Activated CD8-positive, alpha-beta memory T cell treated with anti-CD3 and anti-CD28 coated beads, Interleukin-2, amount 50 U/mL, for 1 hour (primary cell): ENCODE results near the gene ATXN7L1.

Experiments
- DNase-seq: peaks from one replicate; pipeline ENCODE4 v3.0.0-alpha.2; 2020; ENCODE audit errors: extremely low read depth

Gene ATXN7L1

GRCh38 chr7:105778956-105779355 is 97.4 kb downstream of the ATXN7L1 start:
- DNase-seq, result no peak

DNA sequence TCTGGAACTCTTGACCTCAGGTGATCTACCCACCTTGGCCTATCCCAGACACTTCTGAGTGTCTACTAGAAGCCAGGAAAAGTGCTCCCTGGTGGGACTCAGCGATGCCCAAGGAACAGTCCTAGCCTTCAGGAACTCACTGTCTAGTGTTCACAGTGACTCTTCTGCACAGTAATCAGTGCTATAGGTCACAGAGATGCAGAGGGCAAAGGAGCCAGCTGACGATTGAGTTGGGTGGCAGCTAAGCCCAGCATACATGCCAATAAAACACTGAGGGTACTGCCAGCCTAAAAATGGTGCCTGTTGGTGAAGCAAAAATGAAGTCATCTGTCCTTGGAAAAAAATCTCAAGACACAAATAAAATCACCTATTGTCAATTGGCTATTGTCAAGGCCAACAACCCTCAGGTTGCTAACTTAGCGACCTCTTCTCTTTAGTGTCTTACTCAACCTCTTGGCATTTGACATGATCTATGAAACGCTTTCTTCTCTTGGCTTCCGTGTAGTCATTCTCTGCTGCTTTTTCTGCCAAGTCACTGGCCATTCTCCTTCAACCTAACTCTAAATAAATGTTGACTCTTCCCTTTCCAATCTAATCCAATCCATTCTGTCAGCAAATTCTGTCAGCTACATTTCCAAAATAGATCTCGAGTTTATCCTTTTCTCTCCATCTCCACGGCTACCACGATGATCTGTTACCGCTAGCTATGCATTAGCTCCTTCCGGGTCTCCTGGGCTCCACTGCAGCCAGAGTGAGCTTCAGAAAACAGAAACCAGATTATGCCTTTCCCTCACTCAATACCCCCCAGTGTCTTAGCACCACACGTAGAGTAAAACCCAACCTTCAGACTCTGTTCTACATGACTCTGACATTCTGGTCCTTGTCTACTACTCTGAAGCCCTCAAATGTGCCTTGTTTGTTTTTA is 99.2 kb downstream of the ATXN7L1 start:
- DNase-seq, result no peak

DNA sequence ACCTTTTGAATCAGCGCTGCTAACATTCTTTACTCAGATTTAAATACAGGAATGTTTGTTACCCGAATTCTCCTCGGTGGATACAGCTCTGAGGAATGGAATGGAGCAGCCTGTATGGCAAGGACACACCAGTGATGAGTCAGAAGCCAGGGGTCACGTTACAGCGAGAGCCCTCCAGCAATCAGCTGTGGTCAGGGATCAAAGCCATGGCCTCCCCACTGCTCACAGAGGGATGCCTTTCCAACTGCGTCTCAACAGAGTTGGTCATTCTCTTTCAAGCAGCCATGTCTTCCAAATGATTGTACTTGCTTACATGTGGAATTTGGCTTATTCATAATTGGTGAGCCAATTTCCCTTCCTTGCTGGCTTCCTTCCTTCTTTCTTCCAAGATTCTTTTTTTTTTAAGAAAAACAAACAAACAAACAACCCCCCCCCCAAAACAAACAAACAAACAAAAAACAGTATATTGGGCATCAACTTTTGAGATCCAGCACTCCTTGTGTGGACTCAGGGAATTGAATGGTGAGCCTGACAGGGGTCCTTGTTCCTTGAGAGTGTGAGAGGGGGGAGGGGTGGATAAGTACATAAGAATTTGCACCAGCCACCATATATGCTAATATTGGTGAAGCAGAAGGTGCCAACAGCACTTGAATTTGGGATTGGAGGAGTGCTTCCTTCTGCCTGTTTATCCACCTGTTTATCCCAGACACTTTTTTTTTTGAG is 100.2 kb downstream of the ATXN7L1 start:
- DNase-seq, result no peak

DNA sequence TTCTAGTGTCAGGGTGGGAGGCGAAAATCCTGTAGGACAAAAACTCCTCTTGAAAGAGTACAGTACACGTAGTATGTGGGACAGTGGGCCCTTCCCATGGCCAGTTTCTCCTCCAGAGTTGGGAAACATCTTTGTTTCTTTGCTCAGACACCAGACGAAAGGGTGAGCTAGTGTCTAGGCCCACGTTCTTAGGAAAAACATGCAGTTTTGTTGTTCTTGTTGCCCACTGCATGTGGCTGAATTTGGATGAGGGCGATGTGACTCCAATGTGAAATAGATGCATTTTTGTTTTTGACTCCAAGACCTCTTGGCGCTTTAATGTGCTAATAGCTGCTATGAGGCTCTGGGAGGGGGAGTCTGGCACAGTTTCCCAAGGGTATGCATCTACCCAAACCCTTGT is 100.8 kb downstream of the ATXN7L1 start:
- no peak for DNase-seq

DNA sequence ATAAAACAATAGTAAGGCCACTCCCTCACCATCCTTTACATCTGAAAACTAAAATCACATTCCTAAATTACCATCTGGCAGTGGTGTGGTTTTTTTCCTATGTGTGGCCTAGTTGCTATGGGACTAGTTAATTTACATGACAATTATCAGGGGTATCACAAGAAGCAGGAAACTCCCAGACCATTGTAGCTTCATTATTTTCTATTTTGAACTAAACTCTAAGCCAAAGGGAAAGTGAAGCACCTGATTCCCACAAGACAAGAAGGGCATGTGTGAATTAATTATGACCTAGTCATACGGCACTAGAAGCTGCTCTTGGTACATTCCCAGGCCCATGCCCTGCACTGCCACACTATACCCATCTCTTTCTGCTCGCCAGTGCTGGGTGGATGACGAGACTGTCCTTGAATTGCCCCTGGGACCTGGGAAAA is 103.4 kb downstream of the ATXN7L1 start:
- no peak for DNase-seq

GRCh38 chr7:105769901-105770628 is 106.3 kb downstream of the ATXN7L1 start:
- DNase-seq, result no peak

GRCh38 chr7:105768898-105769507 is 107.4 kb downstream of the ATXN7L1 start:
- DNase-seq, result no peak

DNA sequence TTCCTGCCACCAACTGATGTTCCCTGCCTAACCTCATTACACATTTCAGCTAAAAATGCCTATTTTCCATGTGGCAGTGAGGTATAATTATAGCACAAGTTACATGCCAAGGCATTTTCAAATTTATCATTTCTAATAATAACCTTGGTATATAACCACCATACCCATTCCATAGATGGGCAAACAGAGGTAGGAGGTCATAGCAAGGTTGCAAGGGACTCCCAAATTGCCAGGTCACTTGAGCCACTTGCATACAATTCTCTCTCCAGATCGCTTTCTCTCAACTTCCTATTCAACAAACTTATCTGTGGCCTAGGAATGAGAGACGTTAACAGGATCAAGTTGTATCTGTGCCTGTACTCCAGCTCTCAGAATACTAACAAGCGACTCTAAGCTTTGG is 108.3 kb downstream of the ATXN7L1 start:
- no peak for DNase-seq

GRCh38 chr7:105766421-105767073 is 109.9 kb downstream of the ATXN7L1 start:
- no peak for DNase-seq

- DNase-seq, result no peak
These were observed 110.6 kb downstream of the ATXN7L1 start for GRCh38 chr7:105765846-105766245.

GRCh38 chr7:105764506-105764905 is 111.9 kb downstream of the ATXN7L1 start:
- DNase-seq, result no peak

GRCh38 chr7:105760551-105761447 is 115.6 kb downstream of the ATXN7L1 start:
- DNase-seq, result no peak

DNA sequence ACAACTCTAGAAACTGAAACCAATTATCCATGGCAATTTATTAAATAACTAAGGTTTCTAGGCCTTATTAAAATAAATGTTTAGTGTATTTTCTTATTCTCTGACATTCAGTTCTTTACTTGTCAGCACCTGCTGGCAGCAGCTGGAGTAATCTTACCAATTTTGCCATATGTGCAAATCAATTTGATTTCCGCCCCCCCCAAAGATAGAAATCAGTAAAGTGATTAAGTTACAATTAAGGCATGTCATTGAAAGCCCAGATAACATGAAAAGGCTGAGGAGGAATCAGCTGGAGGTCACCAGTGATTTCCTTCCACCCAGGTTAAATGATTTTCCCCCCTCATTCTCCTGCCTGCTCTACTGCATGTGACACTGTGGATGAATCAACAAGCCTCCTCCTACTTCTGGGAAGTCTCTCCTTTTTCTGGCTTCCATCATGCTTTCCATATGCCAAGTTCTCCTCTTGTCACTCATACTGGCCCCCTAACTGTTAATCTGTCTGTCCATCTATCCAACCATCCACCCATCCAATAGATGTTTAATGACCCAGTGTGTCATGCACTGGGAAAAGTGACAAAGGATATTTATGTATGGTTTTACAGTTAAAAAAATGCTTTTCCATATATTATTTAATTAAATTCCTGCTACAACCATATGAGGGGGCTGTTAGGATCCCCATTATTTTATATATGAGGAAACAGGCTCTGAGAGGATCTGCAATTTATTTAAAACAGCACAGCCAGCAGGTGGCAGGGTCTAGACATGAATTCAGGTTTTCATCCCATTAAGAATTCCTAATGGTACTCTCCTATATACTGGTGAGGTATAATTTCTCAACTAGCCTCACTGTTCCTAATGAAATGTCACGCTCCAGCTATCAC is 116.5 kb downstream of the ATXN7L1 start:
- no peak for DNase-seq

DNA sequence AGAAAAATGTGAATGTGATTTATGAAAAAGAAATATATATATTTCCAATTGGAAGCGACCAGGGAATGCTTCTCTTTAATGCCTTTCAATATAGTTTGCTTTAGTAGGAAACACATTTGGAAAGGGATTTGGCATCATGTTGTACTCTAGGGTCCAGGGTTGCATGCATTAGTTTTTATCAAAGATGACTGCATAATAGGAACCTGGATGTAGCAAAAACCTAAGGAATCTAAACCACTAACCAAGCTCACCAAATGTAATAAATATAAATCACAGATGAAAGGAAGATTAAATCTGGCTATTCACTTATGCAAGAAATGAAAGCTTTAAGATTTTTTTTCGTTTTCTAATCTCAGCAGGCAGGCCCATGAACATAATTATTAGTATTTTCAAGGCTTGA is 120.0 kb downstream of the ATXN7L1 start:
- DNase-seq, result no peak

DNA sequence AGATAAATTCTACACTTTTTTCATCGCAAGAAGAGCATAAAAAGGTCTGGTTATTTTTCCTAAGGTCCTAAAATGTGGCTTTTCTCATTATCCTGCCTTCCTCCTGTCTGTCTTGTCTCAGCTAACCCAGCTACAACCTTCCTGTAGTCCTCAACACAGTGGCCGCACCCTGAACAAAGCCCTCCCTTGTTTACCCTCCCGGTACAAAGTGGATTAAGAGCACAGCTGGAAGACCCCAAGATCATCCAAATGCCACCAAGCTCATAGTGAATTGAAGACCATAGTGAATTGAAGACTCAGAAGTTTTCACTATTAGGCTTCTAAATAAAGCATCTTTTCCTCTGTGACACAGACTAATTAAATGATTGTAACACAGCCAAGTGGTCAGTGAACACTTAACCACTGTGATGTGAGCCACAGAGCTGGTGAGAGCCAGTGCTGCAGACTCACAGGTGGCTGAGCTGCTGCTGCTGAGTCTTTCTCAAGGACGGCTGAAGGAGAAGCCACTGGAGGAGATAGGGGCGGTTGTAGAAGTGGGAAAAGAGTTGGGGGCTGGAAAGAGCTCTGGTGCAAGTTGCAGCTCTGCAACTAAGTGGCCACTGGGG is 123.6 kb downstream of the ATXN7L1 start:
- DNase-seq, result no peak

GRCh38 chr7:105751054-105751453 is 125.3 kb downstream of the ATXN7L1 start:
- no peak for DNase-seq

DNA sequence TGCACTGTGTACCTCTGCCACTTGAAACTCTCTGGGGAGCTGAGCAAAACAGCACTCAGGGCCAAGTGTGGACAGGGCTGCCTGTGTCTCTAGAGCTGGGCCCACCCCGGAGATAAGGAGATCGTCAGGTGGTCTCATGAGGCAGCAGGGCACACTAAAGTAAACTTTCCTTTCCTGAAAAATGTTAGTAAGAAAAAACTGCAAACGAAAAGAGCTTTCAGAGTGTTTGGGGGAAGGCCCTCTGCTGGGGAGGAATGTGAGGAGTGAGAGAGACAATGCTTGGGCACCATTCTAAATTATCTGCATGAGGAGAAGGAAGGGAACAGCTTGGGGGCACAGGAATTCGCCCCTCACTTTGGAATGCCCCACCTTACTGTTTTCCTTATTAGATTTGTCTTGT is 127.7 kb downstream of the ATXN7L1 start:
- no peak for DNase-seq

DNA sequence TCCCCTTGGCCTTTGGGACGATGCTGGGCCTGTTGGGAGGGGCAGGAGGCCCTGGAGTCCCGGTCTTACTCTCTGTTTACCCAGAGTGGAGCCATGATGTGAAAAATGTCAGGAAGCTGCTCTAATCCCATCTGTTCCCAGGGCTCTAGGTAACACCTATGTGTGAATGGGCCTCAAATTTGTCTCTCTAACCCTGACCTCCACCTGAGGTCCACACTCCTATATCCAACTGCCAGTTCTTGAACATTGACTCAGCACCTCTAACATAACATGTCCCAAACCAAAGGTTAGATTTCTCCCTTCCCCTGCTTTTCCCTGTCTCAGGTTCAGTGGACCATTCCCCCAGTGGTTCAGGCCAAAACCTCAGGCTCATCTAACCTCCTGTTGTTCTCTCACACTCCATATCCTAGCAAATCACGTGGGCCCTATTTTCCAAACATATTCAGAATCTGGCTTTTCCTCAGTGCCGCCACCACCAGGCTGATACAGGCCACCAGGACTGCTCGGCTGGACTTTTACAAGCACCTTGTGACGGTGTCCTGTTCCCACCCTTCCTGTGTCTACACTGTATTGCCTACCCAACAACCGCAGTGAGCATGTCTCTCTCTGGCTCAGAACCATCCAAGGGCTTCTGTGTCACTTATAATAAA is 130.6 kb downstream of the ATXN7L1 start:
- DNase-seq, result no peak
